ENCODE results near the gene NPBWR2. TPM values are rescaled to one million over a fixed set of nuclear protein-coding genes. Genes with fewer than 3 reads are reported as not detected.
A peak's percentile ranks its signal among the peaks of the same experiment; 100 is the strongest.

The NPBWR2 gene
- total RNA-seq, 1 experiment from 2014 or later = not detected

GRCh38 chr20:64072498-64073063, 34.8 kb downstream of the NPBWR2 start:
- ChIA-PET POLR2A (no interaction called here), CTCF (interaction anchor here (1.2 to 1.4 kb wide), 3 partner anchors 33 to 92 kb away, joined by 3 to 7 read pairs (median 3); partner anchors contain the start of gene PRPF6)
- DNase-seq (ENCODE audit: low spot score) (no peak), ATAC-seq (no peak)
- no peak for TF ChIP-seq MAX (CRISPR knock-in tag; IDR thresholded peaks at IDR 0.05)
- TF ChIP-seq TP53 (CRISPR knock-in tag; IDR thresholded peaks at IDR 0.05) = no peak
- TF ChIP-seq TEAD1 (CRISPR knock-in tag; IDR thresholded peaks at IDR 0.05) = no peak
- TF ChIP-seq NR3C1 (CRISPR knock-in tag; conservative IDR thresholded peaks at IDR 0.05; ENCODE audit: low read depth) = no peak
- no peak for TF ChIP-seq ATF1 (CRISPR knock-in tag; IDR thresholded peaks at IDR 0.05)
- no peak for TF ChIP-seq JUN (CRISPR knock-in tag; IDR thresholded peaks at IDR 0.05)
- TF ChIP-seq IRF1 (CRISPR knock-in tag; IDR thresholded peaks at IDR 0.05) = no peak
- H3K27me3 Mint-ChIP-seq (ENCODE audit: low read depth) = no peaks in the 10 kb centered on the region; the same call in 1 of the 2 replicates
- no peaks in the 10 kb centered on the region for H3K9me3 Mint-ChIP-seq
- no peaks in the 10 kb centered on the region for H3K36me3 Mint-ChIP-seq
- H3K4me3 Mint-ChIP-seq = no peak overlapping the region
- H3K27ac Mint-ChIP-seq = no peak overlapping the region
- H3K4me1 Mint-ChIP-seq = 0 out of 2 replicates have a peak, but pooled peaks cover 3% of the 10 kb centered on the region

- Mint-ChIP-seq H3K9me3 (no peaks in the 10 kb centered on the region), H3K4me3 (no peak overlapping the region), H3K27ac (no peak overlapping the region; the same call in 1 of the 2 replicates), H3K4me1 (peaks cover 7% of the 10 kb centered on the region; the same call in 1 of the 2 replicates), H3K36me3 (no peaks in the 10 kb centered on the region), H3K27me3 (ENCODE audit: low read depth) (no peaks in the 10 kb centered on the region; the same call in 1 of the 2 replicates)
- ATAC-seq (no peak), DNase-seq (ENCODE audit: low spot score) (no peak)
- ChIA-PET CTCF (interaction anchor here (1.3 to 1.4 kb wide), 2 partner anchors 49 to 91 kb away, joined by 3 to 7 read pairs; partner anchors contain the start of gene PRPF6), POLR2A (no interaction called here)
- TF ChIP-seq NR1H2 (CRISPR knock-in tag; IDR thresholded peaks at IDR 0.05) = no peak
- TF ChIP-seq CREB1 (CRISPR knock-in tag; IDR thresholded peaks at IDR 0.05) = no peak
- no peak for TF ChIP-seq IRF2 (CRISPR knock-in tag; IDR thresholded peaks at IDR 0.05; ENCODE audit: borderline replicate concordance, low read depth)
- TF ChIP-seq MYBL2 (CRISPR knock-in tag; IDR thresholded peaks at IDR 0.05) = 0 out of 2 replicates have a peak, but pooled peaks have one; percentile 22
These were observed 35.7 kb downstream of the NPBWR2 start for GRCh38 chr20:64071341-64072332.

GRCh38 chr20:64070244-64070993, 36.9 kb downstream of the NPBWR2 start:
- H3K27me3 Mint-ChIP-seq (ENCODE audit: low read depth) = no peaks in the 10 kb centered on the region; the same call in 1 of the 2 replicates
- CTCF ChIA-PET = interaction anchor here (0.6 to 2.2 kb wide), 13 partner anchors 10 to 353 kb away, joined by 3 to 16 read pairs (median 4); partner anchors contain the start of genes LKAAEAR1, OPRL1 and PRPF6

More at GRCh38 chr20:64070244-64070993, 36.9 kb downstream of the NPBWR2 start:
- Mint-ChIP-seq H3K4me3 (no peak overlapping the region), H3K27ac (no peak overlapping the region), H3K9me3 (no peaks in the 10 kb centered on the region), H3K36me3 (no peaks in the 10 kb centered on the region), H3K4me1 (peaks cover 15% of the 10 kb centered on the region)
- no peak for DNase-seq (ENCODE audit: low spot score)
- TF ChIP-seq HMGXB4 (CRISPR knock-in tag; IDR thresholded peaks at IDR 0.05) (no peak), PREB (CRISPR knock-in tag; IDR thresholded peaks at IDR 0.05; ENCODE audit: borderline replicate concordance) (no peak), TEAD4 (CRISPR knock-in tag; IDR thresholded peaks at IDR 0.05) (no peak), USF1 (CRISPR knock-in tag; IDR thresholded peaks at IDR 0.05) (no peak), ETV6 (CRISPR knock-in tag; IDR thresholded peaks at IDR 0.05) (no peak), MYBL2 (CRISPR knock-in tag; IDR thresholded peaks at IDR 0.05) (no peak), TP53 (CRISPR knock-in tag; IDR thresholded peaks at IDR 0.05) (no peak), IRF2 (CRISPR knock-in tag; IDR thresholded peaks at IDR 0.05; ENCODE audit: borderline replicate concordance, low read depth) (no peak), NR1H2 (CRISPR knock-in tag; IDR thresholded peaks at IDR 0.05) (no peak), MAX (CRISPR knock-in tag; IDR thresholded peaks at IDR 0.05) (no peak), SOX15 (CRISPR knock-in tag; IDR thresholded peaks at IDR 0.05) (no peak)
- POLR2A ChIA-PET = interaction anchor here (1.5 kb wide), 1 partner anchor 50 kb away, joined by 6 read pairs; no protein-coding TSS in a partner anchor
- no peak for ATAC-seq

All from WTC11 (cell line).